HG03066 (cell line): ENCODE measurements around the gene UBL4B.

Experiments used
- ATAC-seq: cut with Tn5 transposase; IDR thresholded peaks from one replicate; pipeline ENCODE4 v1.9.1; 2021; ENCODE audit warnings: low read depth; ENCODE audit not compliant: unreplicated experiment

Gene UBL4B

DNA sequence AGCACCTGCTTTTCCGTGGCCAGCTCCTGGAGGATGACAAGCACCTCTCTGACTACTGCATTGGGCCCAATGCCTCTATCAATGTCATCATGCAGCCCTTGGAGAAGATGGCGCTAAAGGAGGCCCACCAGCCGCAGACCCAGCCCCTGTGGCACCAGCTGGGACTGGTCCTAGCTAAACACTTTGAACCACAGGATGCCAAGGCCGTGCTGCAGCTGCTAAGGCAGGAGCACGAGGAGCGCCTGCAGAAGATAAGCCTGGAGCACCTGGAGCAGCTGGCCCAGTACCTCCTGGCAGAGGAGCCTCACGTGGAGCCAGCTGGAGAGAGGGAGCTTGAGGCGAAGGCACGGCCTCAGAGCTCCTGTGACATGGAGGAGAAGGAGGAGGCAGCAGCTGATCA lies 413 bp downstream of the UBL4B start:
- ATAC-seq = no peak

DNA sequence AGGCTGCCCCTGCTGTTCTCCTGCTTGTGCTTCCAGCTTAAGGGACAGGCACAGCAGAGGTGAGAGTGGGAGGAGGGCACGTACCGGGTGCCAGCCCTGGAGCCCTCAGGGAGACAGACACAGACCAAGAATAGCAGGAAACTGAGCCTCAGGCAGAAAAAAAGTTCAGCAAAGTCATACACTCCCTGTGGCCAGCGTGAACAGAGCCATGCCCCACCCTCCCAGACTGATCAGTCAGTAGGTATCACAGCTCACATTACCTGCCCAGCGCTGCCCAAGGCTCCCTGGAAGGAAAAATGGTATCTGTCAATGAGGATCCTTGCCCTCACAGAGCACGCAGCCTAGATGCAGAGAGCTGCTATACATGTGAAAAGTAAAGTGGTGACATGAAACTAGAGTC lies 1.3 kb downstream of the UBL4B start:
- no peak for ATAC-seq

DNA sequence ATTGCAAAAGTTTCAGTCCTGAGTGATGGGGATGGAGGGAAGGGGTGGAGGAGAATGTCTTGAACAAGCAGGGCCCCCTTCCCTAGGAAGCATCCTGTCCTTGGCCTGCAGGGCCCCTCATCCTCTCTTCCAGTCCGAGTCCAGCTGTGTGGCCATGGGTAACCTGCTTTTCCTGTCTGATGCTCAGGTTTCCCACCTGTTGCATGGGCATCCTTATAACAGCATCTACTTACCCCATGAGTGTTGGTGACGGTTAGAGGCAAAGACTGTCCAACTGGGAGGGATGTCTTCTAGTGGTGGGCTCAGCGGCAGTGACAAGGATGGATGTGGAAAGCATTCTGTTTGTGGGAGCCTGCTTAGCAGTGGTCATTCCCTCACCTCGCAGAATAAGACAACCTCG lies 1.9 kb downstream of the UBL4B start:
- ATAC-seq = no peak

DNA sequence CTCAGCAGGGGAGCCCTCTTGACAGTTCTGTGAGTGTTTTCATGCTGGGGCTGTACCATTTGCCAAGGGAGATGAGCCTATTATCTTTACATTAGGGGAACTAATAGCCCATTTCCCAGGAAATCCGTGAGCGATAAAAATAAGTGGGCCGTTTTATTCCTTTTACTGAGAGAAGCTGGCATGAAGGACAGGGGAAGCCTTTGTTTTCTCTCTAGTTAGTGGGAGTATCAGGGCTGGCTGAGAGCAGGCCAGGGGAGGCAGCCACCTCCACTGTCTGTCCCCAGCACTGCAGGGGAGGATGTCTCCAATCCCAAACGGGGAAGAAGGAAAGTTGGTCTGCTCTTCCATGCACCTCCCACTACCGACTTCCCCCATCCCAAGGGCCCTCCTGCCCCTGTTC lies 2.5 kb downstream of the UBL4B start:
- no peak for ATAC-seq

DNA sequence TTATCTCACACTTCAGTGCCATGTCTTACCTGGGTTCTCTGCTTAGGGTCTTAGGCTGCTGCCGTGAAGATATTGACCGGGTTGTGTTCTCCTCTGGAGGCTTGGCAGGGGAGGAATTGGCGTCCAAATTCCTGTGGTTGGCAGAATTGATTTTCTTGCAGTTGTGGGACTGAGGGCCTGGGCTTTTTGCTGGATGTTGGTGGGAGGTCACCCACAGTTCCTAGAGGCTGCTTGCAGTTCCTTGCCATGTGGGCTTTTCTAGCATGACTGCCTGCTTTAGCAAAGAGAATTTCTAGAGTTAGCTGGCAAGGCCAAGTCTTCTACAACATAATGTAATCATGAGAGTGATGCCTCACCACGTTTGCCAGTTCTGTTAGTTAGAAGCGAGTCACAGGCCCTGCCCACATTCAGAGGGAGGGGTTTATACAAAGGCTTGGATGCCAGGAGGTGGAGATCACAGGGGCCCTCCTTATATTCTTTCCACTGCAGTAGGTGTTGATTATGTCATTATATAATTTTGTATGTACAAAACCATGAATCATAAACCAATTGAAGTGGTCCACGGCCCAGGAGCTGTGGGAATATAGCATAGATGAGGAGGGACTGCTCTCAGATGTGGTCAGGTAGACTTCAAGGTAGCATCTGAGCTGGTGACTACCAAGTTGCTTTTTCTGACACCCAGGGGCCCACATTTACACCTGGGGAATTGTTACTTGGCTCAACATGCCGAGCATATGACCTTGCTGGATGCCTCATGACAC lies 6.6 kb downstream of the UBL4B start:
- ATAC-seq = no peak

DNA sequence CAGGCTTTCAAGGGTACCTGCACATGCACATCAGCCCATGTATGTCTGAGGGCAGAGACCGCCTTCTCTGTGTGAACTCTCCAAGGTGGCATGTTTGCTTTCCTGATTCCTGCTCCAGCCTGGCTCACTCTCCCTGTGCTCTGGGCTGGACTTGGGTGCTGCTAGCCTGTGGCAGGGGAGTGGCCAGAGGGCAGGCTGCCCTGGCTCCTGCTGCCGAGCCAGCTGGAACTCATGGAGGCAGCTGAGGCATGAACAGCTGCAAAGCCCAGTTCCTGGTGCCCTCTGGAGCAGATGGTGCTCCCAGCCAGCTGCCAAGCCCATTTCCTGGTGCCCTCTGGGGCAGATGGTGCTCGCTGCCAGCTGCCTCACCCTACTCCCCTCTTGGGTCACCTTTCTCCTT lies 7.6 kb downstream of the UBL4B start:
- no peak for ATAC-seq

DNA sequence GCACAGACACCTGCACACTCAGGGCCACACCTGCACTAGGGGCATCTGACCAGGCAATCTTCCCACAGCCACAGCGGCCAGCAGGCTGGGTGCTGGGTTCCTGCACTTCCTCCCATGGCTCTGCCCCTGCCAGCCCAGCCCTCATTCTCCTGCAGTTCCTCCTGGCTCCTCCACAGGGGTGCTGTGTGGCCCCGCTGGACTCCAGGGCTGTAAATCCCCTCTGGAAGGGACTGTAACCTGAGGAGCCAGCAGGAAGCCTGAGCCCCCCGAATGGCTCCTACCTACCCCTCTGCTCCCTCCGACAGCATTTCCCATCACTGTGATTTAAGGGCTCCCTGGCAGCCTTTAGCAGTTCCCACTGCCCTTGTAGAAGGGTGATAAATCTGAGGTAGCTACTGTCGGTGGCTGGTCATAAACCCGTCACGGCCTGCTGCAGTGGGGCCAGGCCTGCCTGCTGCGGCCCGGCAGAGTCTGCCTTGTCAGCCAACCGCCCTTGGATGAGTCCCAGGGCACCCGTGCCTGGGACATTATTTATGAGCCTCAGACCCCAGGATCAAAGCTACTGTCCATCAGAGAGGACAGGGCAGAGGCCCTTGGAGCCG lies 8.8 kb downstream of the UBL4B start:
- no peak for ATAC-seq

DNA sequence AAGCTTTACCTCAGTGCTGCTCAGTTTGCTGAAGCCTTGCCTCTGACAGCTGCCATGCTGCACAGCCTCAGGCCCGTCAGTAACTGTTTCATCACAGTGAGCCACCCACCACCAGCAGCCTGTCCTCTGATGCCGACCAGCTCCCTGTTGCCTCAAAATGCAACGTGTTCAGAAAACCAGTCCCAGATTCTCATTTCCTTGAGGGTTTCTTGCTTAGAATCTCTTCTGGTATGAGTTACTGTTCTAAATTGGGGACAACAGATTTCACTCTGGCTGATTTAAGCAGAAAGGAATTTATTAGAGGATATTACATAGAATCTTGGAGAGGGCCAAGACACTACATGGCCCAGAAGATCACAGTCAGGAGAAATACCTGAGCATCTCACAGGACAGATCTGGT lies 11.0 kb downstream of the UBL4B start:
- ATAC-seq = no peak

DNA sequence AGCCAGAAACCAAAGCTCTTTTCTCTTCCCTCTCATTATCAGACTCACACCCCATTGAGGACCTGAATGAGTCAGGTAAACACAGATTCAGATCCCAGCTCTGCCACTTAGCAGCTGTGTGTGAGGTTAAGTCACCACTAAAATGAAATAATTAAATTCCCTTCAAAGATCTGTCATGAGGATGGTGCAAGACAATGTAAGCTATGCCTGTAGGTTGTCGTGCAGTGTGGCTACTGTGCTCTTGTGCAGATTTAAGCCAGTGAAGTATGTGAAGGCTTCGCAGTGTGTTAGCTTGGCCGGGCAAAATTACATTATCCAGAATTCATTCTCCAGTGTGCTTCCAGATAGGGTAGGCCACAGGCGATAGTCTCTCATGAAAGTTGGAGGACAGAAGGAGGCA lies 13.6 kb downstream of the UBL4B start:
- no peak for ATAC-seq

DNA sequence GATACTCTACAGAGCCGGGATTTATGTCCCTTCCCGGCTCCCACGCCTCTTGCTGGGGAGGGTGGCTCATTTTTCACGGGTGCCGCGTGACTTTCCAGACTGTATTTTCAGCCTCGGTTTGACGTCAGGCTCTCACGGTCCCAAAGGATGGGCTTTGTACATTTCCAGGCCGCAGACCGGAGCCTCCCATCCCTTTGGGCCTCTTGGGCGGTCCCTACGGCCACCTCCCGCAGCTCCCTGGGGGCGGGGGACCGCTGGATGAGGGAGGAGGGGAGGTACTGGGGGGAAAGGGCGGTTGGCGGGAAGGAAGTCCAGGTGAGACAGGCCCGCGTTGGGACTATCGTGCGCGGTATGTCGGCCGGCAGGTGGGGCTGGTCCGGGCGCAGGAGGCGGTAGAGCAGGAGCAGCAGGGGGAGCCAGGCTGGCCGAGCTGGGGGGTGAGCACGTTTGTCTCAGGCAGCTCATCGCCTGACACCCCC lies 17.9 kb downstream of the UBL4B start:
- ATAC-seq = no peak

DNA sequence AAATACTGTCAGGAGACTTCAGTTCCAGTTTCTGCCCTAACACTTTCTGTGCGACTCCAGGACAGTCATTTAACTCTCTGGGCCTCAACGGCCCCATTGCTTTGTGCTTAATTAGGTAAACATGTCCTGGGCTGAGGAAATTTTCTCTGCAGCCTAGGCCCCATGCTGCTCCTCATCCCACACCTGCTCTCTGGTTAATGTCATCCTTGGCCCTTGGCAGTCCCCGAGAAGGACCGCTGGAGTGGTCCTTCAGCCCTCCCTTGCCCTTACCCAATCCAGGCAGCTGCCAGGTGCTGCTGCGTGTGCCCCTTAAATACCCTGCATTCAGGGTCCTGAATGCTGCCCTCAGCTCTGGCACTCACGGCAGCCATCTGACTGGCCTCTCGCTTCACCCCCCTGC lies 18.7 kb downstream of the UBL4B start:
- ATAC-seq = no peak

DNA sequence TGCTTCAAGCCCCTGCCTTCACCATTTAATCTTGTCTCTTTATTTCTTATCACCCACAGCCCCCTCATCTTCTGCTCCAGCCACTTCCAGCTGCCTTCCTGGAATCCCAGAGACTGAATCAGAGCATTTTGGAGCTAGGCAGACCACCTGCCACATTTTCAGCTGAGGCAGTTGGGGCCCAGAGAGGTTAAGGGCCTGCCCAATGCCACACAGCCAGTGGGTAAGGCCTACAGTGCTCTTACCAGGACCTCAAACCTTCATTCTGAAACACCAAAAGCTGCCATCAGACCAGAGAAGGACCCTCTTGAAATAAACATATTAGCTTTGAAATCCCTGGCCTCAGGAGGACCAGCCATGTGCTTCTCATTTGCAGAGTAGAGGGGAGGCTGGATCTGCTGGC lies 20.4 kb downstream of the UBL4B start:
- no peak for ATAC-seq

DNA sequence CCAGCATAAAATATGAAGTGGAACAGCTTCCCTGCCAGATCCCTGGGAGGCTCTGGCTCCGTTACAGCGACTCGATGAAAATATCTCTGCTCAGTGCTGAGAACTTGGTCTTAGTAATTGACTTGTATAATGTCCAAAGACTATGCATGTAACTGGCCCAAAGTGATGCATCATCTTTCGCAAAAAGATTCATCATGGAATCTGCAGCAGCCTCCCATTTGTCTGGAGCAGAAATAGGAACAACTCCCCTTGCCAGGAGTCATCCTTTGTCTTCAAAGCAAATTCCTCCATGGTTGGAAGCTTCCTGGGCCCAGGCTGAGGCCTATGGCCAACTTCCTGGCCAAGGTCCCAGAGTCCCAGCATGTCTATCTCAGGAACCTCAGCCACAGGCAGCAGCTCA lies 21.2 kb downstream of the UBL4B start:
- no peak for ATAC-seq

DNA sequence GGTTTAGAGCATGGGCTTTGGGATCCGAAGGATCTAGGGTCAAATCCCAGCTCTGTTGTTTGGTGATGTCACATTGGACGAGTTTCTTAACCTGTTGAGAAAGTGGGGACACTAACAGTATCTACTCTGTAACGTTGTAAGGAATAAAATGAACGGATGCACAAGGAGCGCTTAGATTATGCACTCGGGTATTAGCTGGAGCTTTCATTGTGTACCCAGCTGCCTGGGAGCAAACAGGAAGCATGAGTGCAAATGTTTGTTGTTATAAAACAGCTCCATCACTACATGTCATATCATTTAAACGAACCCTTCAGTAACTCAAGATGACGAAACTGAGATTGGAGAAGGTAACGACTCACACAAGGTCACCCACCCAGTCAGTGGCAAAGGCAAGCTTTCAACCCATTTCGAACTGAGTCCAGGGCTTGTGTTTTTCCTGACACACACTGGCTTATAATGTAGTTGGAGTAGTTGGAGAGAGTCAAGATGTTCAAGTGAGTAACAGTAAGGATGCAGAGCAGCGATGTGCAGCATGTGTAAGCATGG lies 21.9 kb downstream of the UBL4B start:
- ATAC-seq = no peak

DNA sequence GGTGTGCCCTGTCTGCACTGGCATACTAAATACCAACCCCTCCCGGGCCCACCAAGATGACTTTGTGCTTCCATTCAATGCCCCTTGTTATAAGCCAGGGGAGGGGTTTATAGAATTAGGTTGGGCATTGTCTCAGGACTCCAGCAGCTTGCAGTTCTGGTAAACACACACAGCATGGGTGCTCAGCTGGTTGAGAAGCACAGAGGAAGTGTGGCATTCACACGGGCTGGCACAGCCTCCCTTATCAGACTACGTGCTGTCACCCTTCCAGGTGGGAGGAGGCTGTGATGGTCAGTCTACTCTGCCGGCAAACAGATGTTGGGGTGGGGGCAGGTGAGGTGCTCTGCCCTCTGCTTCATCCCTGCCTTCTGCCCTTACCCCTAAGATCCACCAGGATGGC lies 23.0 kb downstream of the UBL4B start:
- ATAC-seq = no peak

DNA sequence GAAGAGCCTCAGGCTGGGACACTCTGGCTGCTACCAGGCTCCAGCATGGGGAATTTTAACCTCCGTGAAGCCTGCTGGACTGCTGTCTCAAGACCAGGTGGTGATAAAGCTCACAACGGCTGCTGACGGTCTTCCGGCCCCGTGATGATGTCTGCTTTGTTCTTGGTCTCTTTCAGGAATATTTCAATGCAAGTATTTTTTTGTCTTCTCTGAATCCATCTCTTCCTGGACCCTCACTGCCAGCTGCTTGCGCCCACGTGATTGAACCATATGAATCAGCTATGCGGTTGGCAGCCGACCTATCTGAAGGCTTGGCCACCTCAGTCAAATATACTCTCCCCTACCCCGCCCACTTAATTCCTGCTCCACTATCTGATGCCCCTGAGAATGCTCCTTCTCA lies 23.4 kb downstream of the UBL4B start:
- ATAC-seq = no peak

DNA sequence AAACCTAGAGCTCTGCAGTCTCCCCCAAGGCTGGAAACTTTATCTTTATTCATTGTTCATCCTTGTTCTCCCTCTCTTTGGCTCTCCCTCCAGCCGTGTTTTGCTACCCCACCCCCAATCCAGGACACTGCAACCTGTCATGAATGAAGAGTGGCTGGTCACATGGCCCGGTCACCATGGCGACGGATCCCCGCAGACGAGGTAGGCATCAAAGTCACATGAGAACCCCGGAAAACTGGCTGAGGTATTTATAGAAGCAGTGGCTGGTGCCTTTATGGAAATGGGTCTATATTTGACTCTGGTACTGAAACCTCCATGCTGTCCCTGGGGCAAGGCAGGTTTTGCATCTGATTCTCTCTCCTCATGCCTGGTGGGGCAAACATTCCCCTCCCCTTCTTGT lies 24.7 kb downstream of the UBL4B start:
- no peak for ATAC-seq

DNA sequence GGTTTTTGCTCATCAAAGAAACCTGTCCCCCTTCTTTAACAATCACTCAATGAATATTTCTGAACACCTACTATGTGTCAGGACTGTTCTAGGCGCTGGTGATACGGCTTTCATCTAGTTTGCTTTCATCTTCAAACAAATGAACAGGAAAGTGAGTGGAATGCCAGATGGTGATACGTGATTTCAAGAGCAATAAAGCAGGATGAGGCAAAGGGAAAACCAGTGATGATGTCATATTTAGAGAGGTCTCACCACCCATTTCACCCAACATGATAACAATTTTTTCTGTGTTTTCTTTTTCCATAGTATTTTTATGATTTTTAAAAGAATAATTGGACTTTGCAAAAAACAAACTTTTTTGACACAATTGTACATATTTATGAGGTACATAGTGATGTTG lies 26.7 kb downstream of the UBL4B start:
- no peak for ATAC-seq

DNA sequence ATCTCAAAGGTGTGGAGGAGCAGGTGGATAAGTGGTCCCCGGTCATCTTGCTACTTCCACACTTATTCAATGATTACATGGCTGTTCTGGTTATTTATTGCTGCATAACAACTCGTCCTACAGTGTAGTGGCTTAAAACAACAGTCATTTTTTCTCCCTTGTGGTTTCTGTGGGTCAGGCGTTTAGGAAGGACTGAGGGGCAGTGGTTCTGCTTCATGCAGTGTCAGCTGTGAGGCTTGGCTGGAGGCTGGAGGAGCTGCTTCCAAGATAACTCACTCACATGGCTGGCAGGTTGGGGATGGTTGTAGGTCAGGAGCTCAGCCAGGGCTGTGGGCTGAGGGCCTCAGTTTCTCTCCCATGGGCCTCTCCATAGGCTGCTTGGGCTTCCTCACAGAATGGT lies 32.1 kb downstream of the UBL4B start:
- ATAC-seq = no peak

DNA sequence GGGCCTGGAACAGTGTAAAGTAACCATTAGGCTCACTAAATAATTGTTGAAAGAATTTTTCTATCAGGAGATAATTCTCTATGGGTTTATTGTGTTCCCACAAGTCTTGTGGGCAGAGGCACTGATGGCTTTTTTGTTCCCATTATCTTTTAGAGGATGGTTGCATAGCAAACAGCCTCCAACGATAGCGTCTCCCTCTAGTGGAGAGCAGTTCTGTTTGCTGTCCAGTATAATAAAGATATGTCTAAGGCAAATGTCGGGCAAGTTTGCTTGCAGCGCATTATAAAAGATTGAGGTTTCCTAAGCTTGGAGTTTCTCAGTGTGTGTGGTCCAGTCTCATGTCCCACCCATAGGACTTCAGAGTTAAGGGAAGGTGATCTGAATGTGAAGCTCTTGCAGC lies 36.7 kb downstream of the UBL4B start:
- no peak for ATAC-seq

DNA sequence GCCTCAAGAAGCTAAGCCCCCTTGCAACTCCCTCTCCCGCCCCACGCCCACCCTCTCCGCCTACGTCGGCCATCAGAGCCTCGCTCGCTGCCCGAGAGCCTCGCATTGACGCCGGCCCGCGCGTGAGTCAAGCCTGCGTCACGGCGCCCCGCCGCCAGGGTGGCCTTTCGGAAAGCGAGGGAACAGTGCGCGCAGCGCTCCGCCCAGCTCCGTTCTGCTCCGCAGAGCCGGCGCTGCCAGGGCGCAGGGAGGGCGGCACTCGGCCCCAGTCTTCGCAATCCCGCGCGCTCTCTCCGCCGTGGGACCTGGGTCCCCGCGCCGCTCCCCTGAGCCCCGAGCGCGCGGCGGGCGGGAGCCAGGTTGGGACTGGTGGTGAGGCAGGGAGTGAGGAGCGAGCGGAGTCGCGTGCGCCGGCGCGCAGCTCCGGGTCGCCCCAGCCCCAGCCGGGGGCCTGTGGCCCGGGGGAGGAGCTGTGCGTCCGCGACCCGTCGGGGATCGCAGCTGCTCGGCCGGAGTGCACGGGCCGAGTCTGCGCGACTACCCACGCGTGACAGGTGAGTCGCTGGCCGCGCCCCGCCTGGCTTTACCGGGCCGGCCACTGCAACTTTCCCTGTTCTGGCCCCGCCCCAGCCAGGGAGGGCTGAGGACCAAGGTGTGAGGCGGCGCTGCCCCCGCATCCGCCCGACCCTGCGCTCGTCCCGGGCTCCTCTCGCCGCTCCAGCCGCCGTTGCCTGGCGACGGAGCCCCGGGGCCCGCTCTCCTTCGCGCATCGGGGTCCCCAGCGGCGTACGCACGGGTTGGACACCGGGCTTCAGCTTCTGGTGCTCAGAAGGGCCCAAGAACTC lies 38.3 kb downstream of the UBL4B start, which contains the start of gene SLC6A17:
TSS of gene SLC6A17 (plus strand) at position 165 of the 845 bp plus-strand sequence. CDS start 16,436 bp downstream, outside the sequence.
- ATAC-seq = no peak
